ENCODE results near the gene TRPV6.

The TRPV6 gene

DNA sequence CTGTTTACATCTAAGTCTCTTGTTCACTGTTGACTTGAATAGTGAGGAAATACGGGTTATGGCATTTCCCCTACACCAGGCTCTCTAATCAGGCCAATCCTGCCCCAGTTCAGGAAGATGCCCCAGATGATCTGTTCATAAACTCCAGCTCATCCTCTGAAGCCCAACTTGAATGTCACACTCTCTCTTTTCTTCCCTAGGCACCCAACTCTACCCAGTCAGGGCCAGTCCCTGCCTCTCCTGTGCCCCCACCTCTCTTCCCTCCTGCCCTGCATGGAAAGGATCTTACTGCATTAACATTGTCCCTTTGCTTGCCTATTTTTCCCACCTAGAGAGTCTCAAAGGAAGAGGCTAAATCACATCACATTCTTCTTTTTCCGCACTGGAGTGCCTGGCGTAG lies 10.6 kb upstream of the TRPV6 start:
- Mint-ChIP-seq H3K4me3 (no peak overlapping the region), H3K27ac (no peak overlapping the region), H3K4me1 (no peaks in the 10 kb centered on the region), H3K27me3 (no peaks in the 10 kb centered on the region), H3K36me3 (no peaks in the 10 kb centered on the region), H3K9me3 (no peaks in the 10 kb centered on the region)

DNA sequence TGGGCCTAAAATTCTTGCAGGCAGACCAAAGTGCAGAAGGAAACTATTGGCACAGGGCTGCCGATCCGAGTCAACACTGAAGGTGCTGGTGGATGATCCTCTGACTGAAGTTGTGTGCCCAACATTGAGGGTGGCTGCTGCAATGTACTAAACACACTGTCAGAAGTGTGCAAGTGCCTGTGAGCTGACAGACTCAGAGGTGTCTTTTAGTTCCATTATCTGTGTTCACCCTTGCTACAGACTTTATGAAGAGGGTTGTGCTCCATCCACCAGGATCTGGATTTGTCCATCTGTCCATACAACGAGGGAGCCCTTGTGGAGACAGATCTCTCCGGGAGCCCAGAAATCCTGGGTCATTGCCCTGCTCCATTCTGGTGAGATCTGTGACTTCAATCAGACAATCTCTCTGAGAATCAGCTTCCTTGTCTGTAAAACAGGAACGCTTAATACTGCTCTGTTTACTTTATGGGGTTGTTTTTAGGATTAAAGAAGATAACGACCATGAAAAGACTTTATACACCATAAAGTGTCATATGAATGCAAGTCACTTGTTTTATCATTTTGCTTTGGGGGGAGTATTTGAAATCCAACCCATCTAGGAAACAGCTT lies 9.5 kb upstream of the TRPV6 start:
- Mint-ChIP-seq H3K27ac (no peak overlapping the region), H3K4me3 (no peak overlapping the region), H3K36me3 (no peaks in the 10 kb centered on the region)

DNA sequence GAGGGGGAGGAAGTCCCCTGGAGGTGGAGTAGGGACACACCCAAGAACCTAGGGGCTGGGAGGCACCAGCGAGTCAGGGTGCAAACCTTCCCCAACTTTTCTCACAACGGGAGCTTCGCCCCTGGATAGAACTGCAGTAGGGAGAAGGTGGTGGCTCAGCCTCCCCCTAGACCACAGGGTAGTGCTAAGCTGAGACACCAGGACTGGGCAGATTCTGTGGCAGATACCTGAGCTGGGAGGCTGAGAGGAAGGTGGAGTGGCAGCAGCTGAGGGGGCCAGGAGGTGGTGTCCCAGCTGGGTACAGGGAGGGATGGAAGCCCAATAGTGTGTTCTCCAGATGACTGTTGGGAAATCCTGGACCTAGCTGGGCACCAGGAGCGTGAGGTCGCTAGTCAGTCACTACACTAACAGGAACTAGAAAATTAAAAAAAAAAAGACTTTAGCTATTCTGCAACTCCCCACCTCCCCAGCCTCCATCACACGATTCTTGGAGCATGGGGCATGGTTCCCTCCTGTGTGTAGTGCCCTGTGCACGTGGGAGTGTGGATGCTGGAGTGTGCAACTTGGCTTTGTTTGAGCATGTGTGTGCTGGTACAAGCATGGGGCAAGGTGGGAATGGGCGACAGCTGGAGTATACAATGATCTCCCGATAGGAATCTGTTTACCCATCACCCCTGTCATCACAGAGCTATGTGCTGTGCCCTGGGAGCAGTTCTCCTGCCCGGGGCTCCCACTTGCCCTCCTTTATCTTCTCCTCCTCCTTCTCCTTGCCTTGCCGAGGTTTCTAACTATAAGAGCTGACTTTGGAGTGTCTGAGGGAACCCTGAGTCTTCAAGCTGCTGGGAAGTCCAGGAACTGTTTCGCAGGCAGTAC lies 8.8 kb upstream of the TRPV6 start:
- Mint-ChIP-seq H3K36me3 (no peaks in the 10 kb centered on the region), H3K27me3 (no peaks in the 10 kb centered on the region), H3K9me3 (no peaks in the 10 kb centered on the region), H3K4me1 (no peaks in the 10 kb centered on the region), H3K4me3 (no peak overlapping the region), H3K27ac (no peak overlapping the region)

More for the DNA sequence above, 9.5 kb upstream of the TRPV6 start:
- no peaks in the 10 kb centered on the region for H3K9me3 Mint-ChIP-seq
- no peaks in the 10 kb centered on the region for H3K4me1 Mint-ChIP-seq
- H3K27me3 Mint-ChIP-seq = no peaks in the 10 kb centered on the region

DNA sequence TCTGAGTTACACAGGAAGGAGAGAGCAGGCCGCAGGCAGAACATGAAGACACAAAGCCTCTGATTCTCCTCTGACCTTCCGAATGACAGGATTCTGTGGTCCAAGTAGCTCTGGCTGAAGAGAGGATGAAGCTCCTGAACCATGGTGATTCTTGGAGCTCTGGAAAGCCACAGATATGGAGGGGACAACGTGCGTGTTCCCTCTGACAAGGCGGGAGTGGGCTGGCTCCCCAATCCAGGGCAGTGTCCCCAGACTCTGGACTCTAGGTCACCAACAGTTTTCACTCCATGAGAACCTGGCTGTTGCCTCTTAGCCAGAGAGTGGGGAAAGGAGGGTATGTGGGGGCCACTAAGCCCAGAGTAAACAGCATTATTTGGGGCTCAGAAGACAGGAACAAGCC lies 7.4 kb upstream of the TRPV6 start:
- no peaks in the 10 kb centered on the region for H3K9me3 Mint-ChIP-seq
- H3K4me1 Mint-ChIP-seq = no peaks in the 10 kb centered on the region
- H3K27ac Mint-ChIP-seq = no peak overlapping the region
- H3K36me3 Mint-ChIP-seq = no peaks in the 10 kb centered on the region
- no peak overlapping the region for H3K4me3 Mint-ChIP-seq
- H3K27me3 Mint-ChIP-seq = no peaks in the 10 kb centered on the region

DNA sequence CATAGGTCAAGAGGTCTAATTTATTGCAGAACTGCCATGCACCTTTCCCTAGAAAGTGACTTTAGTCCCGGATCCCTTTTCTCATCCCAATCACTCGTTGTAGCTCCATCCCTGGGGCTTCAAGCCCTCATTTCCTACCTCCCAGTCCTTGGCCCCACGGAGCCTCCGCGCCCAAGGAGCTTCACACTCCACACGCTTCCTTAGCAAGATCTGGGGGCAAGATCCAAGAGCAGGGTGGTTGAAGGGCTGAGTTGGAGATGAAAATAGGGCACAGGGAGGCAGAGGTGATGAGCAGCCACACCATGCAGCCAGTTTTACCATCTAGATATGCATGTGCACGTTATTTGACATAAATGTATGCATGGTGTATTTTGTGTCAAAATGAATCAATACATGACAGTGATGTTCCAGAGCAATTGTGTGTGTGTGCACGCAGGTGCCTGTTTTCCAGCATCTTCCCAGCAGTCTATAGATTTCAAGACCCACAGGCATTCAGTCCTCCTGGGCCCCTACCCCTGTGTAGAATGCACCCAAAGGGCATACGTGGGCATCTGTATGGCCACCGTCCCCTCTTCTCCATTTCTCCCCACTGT lies 6.0 kb upstream of the TRPV6 start:
- Mint-ChIP-seq H3K4me3 (no peak overlapping the region), H3K9me3 (no peaks in the 10 kb centered on the region), H3K4me1 (no peaks in the 10 kb centered on the region), H3K27me3 (no peaks in the 10 kb centered on the region), H3K36me3 (no peaks in the 10 kb centered on the region), H3K27ac (no peak overlapping the region)

DNA sequence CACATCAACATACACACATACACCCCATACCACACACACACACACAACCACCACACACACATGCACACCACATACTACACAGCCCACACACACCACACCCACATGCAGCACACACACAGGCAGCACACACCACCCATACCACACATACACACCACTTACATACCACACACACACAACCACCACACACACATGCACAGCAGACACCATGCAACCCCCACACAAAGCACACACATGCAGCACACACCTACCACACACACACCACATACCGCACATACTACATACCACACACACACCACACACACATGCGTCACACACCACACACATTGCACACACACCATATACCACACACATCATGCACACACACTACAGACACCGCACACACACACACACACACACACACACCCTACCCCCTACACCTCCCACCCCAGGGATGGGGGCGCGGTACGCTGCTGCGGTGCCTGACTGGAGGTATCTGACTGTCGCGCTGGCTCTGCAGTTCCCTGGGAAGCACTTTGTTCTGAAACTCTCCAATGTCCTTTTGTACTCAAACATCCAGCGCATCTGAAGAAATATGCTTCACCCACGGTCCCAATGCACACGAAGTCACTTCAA lies 5.4 kb upstream of the TRPV6 start:
- Mint-ChIP-seq H3K27ac (no peak overlapping the region), H3K4me3 (no peak overlapping the region)

DNA sequence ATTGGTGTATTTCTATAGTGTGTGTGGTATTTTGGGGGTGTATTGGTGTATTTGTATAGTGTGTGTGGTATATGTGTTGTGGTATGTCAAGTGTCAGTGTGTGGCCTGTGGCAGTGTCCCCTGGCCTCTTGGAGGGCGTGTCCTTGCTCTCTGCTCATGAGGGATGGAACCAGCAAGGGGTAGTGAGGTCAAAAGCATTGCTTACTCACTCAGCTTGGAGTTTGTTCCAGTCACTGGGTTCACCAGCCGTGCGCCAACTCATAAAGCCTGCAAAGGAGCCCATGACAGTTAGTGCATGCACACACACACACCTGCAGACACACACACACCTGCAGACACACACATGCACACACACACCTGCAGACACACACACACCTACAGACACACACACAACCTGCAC lies 4.3 kb upstream of the TRPV6 start:
- H3K27me3 Mint-ChIP-seq = no peaks in the 10 kb centered on the region
- peak overlapping the region; percentile 13 for H3K27ac Mint-ChIP-seq
- H3K9me3 Mint-ChIP-seq = no peaks in the 10 kb centered on the region
- H3K4me3 Mint-ChIP-seq = no peak overlapping the region
- H3K4me1 Mint-ChIP-seq = no peaks in the 10 kb centered on the region
- H3K36me3 Mint-ChIP-seq = no peaks in the 10 kb centered on the region

More for the DNA sequence above, 5.4 kb upstream of the TRPV6 start:
- no peaks in the 10 kb centered on the region for H3K9me3 Mint-ChIP-seq
- H3K27me3 Mint-ChIP-seq = no peaks in the 10 kb centered on the region
- no peaks in the 10 kb centered on the region for H3K36me3 Mint-ChIP-seq
- no peaks in the 10 kb centered on the region for H3K4me1 Mint-ChIP-seq

DNA sequence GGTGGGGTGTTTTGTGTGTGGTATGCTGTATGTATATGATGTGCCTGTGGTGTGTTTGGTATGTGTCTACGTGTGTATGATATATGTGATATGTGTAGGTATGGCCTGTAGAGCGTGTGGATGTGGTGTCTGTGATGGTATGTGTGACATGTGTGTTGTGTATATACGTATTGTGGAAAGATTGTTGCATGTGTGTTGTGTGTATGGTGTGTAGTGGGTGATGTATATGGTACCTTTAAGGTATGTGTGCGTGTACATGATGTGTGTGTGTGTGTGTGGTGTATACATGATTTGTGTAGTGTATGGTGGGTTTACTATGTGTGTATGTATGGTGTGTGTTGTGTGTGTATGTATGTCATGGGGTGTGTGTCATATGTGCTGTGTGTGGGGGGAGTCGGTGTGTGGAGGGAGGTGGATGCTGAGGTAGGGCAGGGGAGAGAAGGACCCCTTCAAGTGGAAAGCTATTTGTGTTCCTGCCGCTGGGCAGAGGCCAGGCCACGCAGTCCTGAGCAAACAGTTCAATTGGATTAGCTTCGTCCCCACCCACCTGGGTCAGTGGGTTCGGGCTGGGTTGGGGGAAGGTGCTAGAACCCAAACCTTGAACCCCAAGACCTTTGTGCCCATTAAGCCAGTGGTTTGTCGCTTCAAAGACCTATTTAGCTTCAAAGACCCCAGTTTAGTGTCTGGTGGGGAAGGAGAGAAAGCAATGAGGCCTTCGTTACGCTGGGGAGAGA lies 1.9 kb upstream of the TRPV6 start:
- Mint-ChIP-seq H3K27me3 (no peaks in the 10 kb centered on the region), H3K36me3 (no peaks in the 10 kb centered on the region)

DNA sequence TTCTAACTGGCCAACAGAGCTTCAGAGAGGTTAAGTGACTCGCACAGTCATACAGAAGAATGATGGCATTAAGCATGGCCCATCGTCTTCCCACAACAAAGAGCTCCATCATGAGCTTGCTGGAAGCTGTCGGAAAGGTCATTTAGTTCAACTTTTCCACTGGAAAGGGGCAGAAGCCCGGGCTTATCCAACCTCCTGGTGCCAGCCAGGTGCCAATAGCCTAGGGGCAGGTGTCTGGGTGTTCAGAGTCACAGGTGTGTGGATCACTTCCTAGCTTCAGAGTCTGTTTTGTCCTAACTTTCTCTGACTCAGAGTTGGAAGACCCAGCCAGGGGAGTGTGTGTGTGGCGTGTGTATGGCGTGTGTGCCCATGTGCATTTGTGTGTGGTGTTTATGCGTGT lies 1.3 kb upstream of the TRPV6 start:
- no peaks in the 10 kb centered on the region for H3K27me3 Mint-ChIP-seq
- H3K27ac Mint-ChIP-seq = no peak overlapping the region
- H3K4me3 Mint-ChIP-seq = no peak overlapping the region
- no peaks in the 10 kb centered on the region for H3K4me1 Mint-ChIP-seq
- H3K36me3 Mint-ChIP-seq = no peaks in the 10 kb centered on the region
- no peaks in the 10 kb centered on the region for H3K9me3 Mint-ChIP-seq

More for the DNA sequence above, 1.9 kb upstream of the TRPV6 start:
- Mint-ChIP-seq H3K9me3 (no peaks in the 10 kb centered on the region), H3K4me3 (no peak overlapping the region), H3K4me1 (no peaks in the 10 kb centered on the region), H3K27ac (no peak overlapping the region)

DNA sequence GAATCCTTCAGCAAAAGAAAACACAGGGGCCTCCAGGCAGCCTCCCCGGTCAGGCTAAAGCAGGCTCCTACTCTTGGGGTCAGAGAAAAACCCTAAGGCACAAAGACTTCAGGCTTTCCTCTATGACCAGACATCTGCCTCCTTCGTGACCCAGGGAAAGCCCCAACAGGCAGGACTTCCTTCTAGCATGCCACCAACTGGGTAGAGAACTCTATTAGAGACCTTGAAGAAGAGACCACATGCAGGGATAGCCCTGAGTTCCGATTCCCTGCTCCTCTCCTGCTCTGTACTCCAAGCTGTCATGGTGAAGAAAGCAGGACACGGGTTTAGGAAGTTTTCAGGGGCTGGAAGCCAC lies 1.3 kb downstream of the TRPV6 start:
- Mint-ChIP-seq H3K27ac (no peak overlapping the region), H3K9me3 (no peaks in the 10 kb centered on the region), H3K36me3 (no peaks in the 10 kb centered on the region), H3K27me3 (no peaks in the 10 kb centered on the region), H3K4me3 (no peak overlapping the region), H3K4me1 (no peaks in the 10 kb centered on the region)

DNA sequence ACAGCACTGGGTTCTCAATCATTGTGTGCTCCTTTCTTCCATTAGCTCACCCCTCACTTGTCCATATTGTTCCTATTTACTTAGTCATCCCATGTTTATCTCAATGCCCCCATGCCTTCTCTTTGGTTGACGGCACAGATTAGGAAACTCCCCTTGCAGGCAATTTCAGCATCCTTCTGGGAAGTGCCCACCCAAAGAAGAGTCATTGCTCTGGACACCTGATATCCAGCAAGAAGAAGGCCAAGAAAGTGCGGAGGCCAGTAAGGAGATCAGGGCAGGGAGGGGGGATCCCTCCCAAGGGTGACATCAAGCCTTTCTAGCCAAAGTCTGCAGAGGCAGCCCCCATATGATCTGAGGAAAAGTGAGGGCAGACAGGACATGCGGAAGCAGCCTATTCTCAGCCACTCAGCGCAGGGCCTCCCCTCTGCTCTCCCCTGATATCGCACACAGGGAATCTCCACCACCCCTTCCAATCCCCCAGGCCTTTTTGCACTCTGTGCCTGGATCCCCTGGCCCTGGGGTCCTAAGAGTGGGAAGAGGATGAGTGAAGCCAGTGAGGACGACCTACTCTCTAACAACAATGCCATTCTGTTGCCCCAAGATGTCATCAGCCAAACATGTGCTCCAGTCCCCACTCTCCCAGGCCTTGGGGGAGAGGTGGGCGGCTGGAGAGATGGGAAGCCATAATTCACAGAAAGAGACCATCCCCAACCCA lies 1.8 kb downstream of the TRPV6 start:
- no peaks in the 10 kb centered on the region for H3K4me1 Mint-ChIP-seq
- no peaks in the 10 kb centered on the region for H3K9me3 Mint-ChIP-seq
- no peaks in the 10 kb centered on the region for H3K27me3 Mint-ChIP-seq
- no peak overlapping the region for H3K27ac Mint-ChIP-seq
- no peaks in the 10 kb centered on the region for H3K36me3 Mint-ChIP-seq
- no peak overlapping the region for H3K4me3 Mint-ChIP-seq

DNA sequence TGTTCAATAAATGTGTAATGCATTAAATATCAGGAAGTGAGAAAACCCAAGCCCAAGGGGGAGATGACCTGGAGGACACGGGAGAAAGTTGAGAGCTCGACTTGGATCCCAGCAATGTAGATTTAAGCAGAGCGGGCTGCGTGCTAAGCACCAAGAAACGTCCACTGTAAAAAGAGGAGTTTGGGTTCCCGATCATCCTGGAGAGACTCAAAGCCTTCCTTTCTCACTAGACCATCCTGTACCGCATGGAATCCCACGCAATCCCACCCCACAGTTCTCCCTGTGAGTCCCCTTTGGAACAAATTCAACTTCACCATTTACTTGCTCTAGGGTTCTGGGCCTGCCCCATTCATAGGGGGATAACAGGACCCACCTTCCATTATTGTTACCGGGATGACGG lies 2.4 kb downstream of the TRPV6 start:
- no peaks in the 10 kb centered on the region for H3K27me3 Mint-ChIP-seq
- H3K4me3 Mint-ChIP-seq = no peak overlapping the region
- no peaks in the 10 kb centered on the region for H3K36me3 Mint-ChIP-seq
- H3K9me3 Mint-ChIP-seq = no peaks in the 10 kb centered on the region
- no peak overlapping the region for H3K27ac Mint-ChIP-seq
- H3K4me1 Mint-ChIP-seq = no peaks in the 10 kb centered on the region

DNA sequence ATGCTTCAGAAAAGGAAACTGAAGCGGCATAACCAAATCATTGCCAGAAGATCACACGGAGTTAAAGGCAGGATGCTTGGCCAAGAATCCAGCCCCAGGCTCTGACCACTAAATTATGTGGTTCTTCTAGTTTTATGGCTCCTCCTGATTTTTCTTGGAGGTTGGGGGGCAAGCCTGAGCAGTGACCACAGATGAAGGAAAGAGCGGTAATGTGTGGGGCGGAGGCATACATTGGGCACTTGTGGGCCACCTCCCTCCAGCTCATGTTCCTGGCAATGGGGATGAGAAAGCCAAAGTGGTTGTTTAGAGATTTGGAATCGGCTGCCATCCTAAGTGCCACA lies 3.2 kb downstream of the TRPV6 start:
- Mint-ChIP-seq H3K4me3 (no peak overlapping the region), H3K36me3 (no peaks in the 10 kb centered on the region), H3K27me3 (no peaks in the 10 kb centered on the region), H3K4me1 (no peaks in the 10 kb centered on the region), H3K27ac (no peak overlapping the region), H3K9me3 (no peaks in the 10 kb centered on the region)

DNA sequence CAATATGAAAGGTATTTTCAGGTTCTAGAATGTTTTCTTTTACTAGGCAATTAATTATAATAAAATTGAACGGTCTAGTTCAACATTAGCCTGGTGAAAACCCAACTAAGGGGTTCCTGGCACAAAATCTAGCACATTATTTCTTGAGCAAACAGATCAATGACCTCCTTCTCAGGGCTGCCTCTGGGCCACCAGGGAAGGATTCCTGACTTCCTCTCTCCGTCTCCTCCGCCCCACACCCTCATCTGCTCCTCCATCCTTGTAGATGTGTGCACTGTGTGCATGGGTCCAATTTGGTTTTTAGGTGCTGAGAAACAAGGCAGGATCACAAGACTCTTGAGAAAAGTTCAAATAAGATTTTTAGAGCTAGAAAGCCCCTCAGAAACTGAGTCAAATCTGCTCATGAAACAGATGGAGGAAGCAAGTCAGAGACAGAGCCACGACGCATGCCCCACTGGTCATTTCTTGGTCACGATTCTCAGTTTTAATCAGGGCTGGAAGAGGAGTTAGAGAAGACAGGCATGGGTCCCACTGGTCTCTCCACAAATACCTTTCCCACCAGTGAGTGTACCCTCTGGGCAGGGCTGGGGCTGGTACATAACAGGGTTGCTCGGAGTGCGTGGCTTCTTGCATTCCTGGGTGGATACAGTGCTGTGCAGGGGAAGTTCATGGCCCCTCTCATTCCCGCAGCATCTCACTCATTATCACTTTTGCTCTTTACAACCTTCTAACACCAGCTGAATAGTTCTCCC lies 3.8 kb downstream of the TRPV6 start:
- Mint-ChIP-seq H3K4me1 (no peaks in the 10 kb centered on the region), H3K4me3 (no peak overlapping the region), H3K36me3 (no peaks in the 10 kb centered on the region), H3K9me3 (no peaks in the 10 kb centered on the region), H3K27ac (no peak overlapping the region), H3K27me3 (no peaks in the 10 kb centered on the region)
